Mucosa of descending colon (tissue), 3 donors: Measurements from ENCODE around the gene TBXA2R. TPM values are rescaled to one million over a fixed set of nuclear protein-coding genes. Genes with fewer than 3 reads are reported as not detected.
A peak's percentile ranks its signal among the peaks of the same experiment; 100 is the strongest.

Experiments
- ATAC-seq: fragments of 200-7000 bp; cut with Tn5 transposase; one replicate; pipeline ENCODE4 v1.9.1; 2020; ENCODE audit warnings: mild to moderate bottlenecking, moderate library complexity
- DNase-seq, 3 donors: peaks; one replicate each; pipeline ENCODE4 v3.0.0-alpha.2; 2020
- H3K36me3 ChIP-seq: fragments of 200-600 bp; one replicate; pipeline ENCODE4 v1.8.0; 2021; ENCODE audit warnings: low read depth, mild to moderate bottlenecking
- H3K4me1 ChIP-seq: fragments of 200-600 bp; one replicate; pipeline ENCODE4 v1.8.0; 2021; ENCODE audit warnings: low read depth, mild to moderate bottlenecking
- H3K4me3 ChIP-seq: fragments of 200-600 bp; one replicate; pipeline ENCODE4 v1.8.0; 2021; ENCODE audit warnings: mild to moderate bottlenecking
- H3K9me3 ChIP-seq: fragments of 200-600 bp; one replicate; pipeline ENCODE4 v1.8.0; 2021; ENCODE audit warnings: mild to moderate bottlenecking
- intact Hi-C, 2 donors: fragments of 100-400 bp; cut with DNase I in 1 of 2; cut with micrococcal nuclease in 1 of 2; formaldehyde crosslinking; loops; one replicate each; pipeline versions ENCODE4 v1.11.0 to v1.11.1; 2022; cut with DNase I, micrococcal nuclease
- total RNA-seq, 3 donors: library from RNA; stranded (reverse); fragmentation: NEBNext Ultra II Directional in 2 of 3; extraction: Animal tissue kit (Norgen Biotek cat#: 25700) in 2 of 3; gene quantifications; one replicate each; pipeline versions ENCODE4 v1.2.1 to v1.2.4, GENCODE V29; 2021 to 2023
- TF ChIP-seq, protein P1 (sequence below): fragments of 200-600 bp; IDR thresholded peaks from one replicate; pipeline ENCODE4 v1.8.0; 2022; ENCODE audit warnings: antibody characterized with exemption, mild to moderate bottlenecking
- donor health status: DM: no; HTN: no; CAD: no; lungs with moderate emphysema.
- donor health status: DM: no; HTN: no; CAD: no.
- donor health status: DM: no; HTN: yes; CAD: no.

Gene TBXA2R
- total RNA-seq, 3 donors from 2014 or later: 0.72 to 2.3 (median 1.1) TPM

DNA sequence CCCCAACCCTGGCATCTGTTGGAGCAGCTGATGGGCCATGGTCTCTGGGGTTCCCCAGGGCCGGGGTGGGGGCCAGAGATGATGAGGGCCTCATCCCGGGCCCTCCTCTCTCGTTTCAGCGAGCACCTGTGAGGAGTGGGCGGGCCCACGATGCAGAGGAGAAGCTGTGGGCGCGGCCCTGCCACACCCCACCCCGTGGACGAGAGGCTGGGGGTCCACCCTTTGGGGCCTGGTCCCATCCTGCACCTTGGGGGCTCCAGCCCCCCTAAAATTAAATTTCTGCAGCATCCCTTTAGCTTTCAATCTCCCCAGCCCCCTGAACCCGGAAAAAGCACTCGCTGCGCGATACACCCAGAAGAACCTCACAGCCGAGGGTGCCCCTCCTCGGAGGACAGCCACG, 28.3 kb downstream of the TBXA2R start:
- no peak for ATAC-seq
- peak in 2 of 3 donors; percentile 11 to 48 for DNase-seq
- no peaks in the 10 kb centered on the region for H3K36me3 ChIP-seq
- H3K4me3 ChIP-seq: no peak overlapping the region
- TF ChIP-seq, protein P1, sequence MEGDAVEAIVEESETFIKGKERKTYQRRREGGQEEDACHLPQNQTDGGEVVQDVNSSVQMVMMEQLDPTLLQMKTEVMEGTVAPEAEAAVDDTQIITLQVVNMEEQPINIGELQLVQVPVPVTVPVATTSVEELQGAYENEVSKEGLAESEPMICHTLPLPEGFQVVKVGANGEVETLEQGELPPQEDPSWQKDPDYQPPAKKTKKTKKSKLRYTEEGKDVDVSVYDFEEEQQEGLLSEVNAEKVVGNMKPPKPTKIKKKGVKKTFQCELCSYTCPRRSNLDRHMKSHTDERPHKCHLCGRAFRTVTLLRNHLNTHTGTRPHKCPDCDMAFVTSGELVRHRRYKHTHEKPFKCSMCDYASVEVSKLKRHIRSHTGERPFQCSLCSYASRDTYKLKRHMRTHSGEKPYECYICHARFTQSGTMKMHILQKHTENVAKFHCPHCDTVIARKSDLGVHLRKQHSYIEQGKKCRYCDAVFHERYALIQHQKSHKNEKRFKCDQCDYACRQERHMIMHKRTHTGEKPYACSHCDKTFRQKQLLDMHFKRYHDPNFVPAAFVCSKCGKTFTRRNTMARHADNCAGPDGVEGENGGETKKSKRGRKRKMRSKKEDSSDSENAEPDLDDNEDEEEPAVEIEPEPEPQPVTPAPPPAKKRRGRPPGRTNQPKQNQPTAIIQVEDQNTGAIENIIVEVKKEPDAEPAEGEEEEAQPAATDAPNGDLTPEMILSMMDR: no peak
- intact Hi-C loops: no loop called here
- H3K9me3 ChIP-seq: no peaks in the 10 kb centered on the region
- H3K4me1 ChIP-seq: peaks cover 21% of the 10 kb centered on the region

DNA sequence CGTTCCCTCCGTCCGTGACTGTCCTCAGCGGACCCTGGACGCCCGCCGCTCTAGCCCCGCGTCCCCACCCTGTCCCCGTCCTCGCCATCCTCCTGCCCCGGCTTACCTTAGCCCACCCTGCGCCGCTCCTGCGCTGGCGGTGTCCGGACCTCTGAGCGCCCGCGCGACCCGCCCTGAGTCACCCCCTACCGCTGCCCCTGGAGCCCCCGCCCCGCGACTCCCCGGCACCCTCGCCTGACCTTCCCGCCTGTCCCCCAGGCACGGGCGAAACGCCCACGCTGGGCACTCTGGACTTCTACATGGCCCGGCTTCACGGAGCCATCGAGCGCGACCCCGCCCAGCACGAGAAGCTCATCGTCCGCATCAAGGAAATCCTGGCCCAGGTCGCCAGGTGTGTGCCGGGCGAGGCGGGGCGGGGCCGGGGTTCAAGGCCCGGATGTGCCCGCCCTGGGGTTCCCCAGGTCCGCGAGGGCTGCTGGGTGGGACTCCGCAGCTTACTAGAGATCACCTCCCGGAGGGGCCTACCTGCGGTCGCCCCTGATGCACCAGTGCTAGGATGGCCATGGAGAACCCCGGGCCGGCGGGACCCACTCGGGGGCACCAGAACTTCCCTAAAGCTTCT, 28.8 kb downstream of the TBXA2R start:
- peak; percentile 76 to 87 (median 84) for DNase-seq
- Histone ChIP-seq H3K36me3 (no peaks in the 10 kb centered on the region), H3K4me3 (no peak overlapping the region), H3K4me1 (peaks cover 21% of the 10 kb centered on the region), H3K9me3 (no peaks in the 10 kb centered on the region)
- TF ChIP-seq, protein P1: no peak
- ATAC-seq: peak; percentile 66
- intact Hi-C loops: no loop called here

DNA sequence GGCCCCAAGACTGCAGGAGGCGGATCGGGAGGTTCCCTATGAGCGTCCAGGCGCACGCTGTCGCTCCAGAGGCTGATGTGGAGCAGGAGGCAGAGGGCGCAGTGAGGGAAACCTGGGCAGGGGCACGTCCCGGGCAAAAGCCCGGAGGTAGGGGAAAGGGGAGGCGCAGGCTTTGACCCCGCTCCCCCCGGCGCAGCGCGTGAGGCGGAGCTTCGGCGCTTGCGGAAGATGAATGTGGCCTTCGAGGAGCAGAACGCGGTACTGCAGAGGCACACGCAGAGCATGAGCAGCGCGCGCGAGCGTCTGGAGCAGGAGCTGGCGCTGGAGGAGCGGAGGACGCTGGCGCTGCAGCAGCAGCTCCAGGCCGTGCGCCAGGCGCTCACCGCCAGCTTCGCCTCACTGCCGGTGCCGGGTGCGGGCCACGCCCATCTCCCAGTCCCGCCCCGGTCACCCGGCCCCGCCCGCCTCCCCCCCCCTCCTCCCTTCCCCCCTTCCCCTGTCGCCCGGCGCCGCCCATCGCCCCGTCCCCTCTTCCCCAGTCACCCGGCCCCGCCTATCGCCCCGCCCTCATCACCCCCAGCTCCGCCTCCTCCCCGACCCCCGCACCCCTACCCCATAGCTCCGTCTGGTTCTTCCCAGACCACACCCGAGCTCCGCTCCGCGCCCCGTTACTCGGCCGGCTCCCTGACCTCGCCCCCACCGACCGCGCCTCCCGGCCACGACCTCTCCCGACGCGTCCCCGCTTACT, 29.8 kb downstream of the TBXA2R start:
- TF ChIP-seq, protein P1: no peak
- H3K4me1 ChIP-seq: peaks cover 26% of the 10 kb centered on the region
- H3K9me3 ChIP-seq: no peaks in the 10 kb centered on the region
- peak; percentile 22 for ATAC-seq
- no peak overlapping the region for H3K4me3 ChIP-seq
- intact Hi-C loops: no loop called here
- peak; percentile 38 to 78 (median 77) for DNase-seq
- no peaks in the 10 kb centered on the region for H3K36me3 ChIP-seq

DNA sequence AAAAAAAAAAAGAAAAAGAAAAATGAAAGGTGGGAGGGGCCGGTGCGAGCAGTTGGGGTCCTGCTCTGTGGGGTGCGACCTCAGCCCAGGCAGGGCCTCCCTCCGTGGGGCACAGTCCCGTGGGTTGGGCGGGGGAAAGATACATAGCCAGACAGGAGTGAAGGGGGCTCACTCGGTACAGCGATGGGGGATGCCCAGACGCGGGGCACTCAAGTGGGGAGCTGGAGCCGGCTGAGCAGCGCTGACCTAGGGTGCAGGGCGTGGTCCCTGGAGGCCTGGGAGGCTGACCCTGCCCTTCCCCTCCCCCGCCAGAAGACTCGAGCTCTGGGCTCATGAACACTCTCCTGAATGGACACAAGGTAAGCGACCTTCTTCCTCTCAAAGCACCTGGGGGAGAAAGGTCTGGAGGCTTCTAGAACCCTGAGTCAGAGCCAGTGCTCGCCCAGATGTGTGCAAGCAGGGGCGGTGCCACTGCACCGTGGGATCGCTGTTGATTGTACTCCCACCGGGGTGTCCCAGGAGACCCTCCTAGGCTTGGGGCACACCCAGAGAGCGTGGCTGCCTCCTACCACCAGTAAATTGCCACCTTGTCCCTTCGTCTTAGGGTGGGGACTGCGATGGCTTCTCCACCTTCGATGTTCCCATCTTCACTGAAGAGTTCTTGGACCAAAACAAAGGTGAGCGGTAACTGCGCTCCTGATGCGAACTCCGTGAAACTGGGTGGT, 30.6 kb downstream of the TBXA2R start:
- DNase-seq: peak in 2 of 3 donors; percentile 32 to 61
- ATAC-seq: no peak
- TF ChIP-seq, protein P1: no peak
- intact Hi-C loops: no loop called here
- no peaks in the 10 kb centered on the region for H3K9me3 ChIP-seq
- no peaks in the 10 kb centered on the region for H3K36me3 ChIP-seq
- H3K4me1 ChIP-seq: peaks cover 30% of the 10 kb centered on the region
- no peak overlapping the region for H3K4me3 ChIP-seq

DNA sequence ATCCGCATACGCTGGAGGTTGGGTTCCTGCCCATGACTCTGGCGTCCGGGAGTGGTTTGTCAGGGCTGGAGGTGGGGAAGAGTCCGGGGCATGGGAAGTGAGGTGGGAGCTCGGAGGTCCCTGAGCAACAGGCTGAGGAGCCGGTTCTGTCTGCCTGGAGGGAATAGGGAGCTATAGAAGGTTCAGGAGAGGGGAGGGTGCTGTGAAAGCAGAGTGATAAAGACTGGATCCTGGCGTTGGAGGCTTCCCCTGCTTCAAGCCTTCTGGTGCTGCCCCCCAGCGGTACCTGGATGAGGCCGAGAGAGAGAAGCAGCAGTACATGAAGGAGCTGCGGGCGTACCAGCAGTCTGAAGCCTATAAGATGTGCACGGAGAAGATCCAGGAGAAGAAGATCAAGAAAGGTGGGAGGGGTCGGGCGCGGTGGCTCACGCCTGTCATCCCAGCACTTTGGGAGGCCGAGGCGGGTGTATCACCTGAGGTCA, 31.4 kb downstream of the TBXA2R start:
- no peak overlapping the region for H3K4me3 ChIP-seq
- H3K4me1 ChIP-seq: peaks cover 32% of the 10 kb centered on the region
- no peaks in the 10 kb centered on the region for H3K36me3 ChIP-seq
- ATAC-seq (no peak), DNase-seq (peak in 1 of 3 donors; percentile 36)
- no peaks in the 10 kb centered on the region for H3K9me3 ChIP-seq
- TF ChIP-seq, protein P1: no peak
- intact Hi-C loops: no loop called here
